K562 (cell line): Measurements from ENCODE around the gene DBNDD1. TPM values are rescaled to one million over a fixed set of nuclear protein-coding genes. Genes with fewer than 3 reads are reported as not detected.
A peak's percentile ranks its signal among the peaks of the same experiment; 100 is the strongest.

Experiments
- ATAC-seq: fragments of 200-7000 bp; cut with Tn5 transposase; 3 replicates; pipeline ENCODE4 v1.9.1; 2020; ENCODE audit warnings: moderate library complexity
- BruUV-seq: library from RNA; stranded (reverse); fragments of 400-500 nt; replicated peaks from 2 replicates; lab custom pipeline; 2021; lab: Mats Ljungman, UMichigan
- CTCF ChIA-PET: fragments of 300-600 bp; formaldehyde crosslinking; extraction: SDS; loops from one replicate; lab custom pipeline; 2021; ENCODE audit warnings: low intra/inter-chr PET ratio; lab: Yijun Ruan, JAX
- POLR2A ChIA-PET: fragments of 300-600, 350-650 bp; sonication (Branson Sonifier 250); formaldehyde crosslinking; extraction: SDS; loops from one replicate; lab custom pipeline; 2021; ENCODE audit warnings: antibody characterized with exemption, inconsistent platforms; lab: Yijun Ruan, JAX
- DNase-seq, 4 experiments: peaks; one replicate each; pipeline versions ENCODE4 v3.0.0 to v3.0.0-alpha.2; 2011 to 2018; ENCODE audit warnings: low spot score in 3 of 4, mixed read lengths in 3 of 4; ENCODE audit errors: extremely low read depth in 1 of 4
- FAIRE-seq: peaks from 2 replicates; lab custom pipeline; 2011; peaks lifted over from hg19 to GRCh38; lab: Jason Lieb, UNC
- H2AFZ ChIP-seq: 2 replicates; pipeline ENCODE4 v1.6.0; 2011; ENCODE audit warnings: low read depth, low read length, control low read depth, inconsistent platforms
- H3K27ac ChIP-seq: fragments of 200-600 bp; 3 replicates; pipeline ENCODE4 v1.8.0; 2011; ENCODE audit warnings: low read depth, mild to moderate bottlenecking, control low read depth, inconsistent platforms, low read length, moderate library complexity, mixed read lengths; ENCODE audit errors: extremely low read depth
- H3K27me3 ChIP-seq, 2 experiments: fragments of 300-600 bp in 1 of 2; 2 replicates in 1 of 2; 3 replicates in 1 of 2; pipeline versions ENCODE4 v1.6.0 to v1.8.0; 2011; ENCODE audit warnings: inconsistent platforms in 2 of 2, low read length in 2 of 2, mild to moderate bottlenecking in 1 of 2, mixed read lengths in 1 of 2, moderate library complexity in 1 of 2; ENCODE audit not compliant: control insufficient read depth in 2 of 2, insufficient read depth in 2 of 2
- H3K36me3 ChIP-seq: fragments of 300-600 bp; 3 replicates; pipeline ENCODE4 v1.8.0; 2011; ENCODE audit warnings: mild to moderate bottlenecking, low read length, inconsistent platforms; ENCODE audit not compliant: control insufficient read depth, insufficient read depth
- H3K4me1 ChIP-seq, 2 experiments: fragments of 200-600 bp in 1 of 2; replicated peaks in 1 of 2; 2 replicates in 1 of 2; 3 replicates in 1 of 2; pipeline versions ENCODE4 v1.5.1 to v1.8.0; 2011; ENCODE audit warnings: inconsistent platforms in 2 of 2, low read length in 2 of 2, mild to moderate bottlenecking in 1 of 2, mixed read lengths in 1 of 2, moderate library complexity in 1 of 2; ENCODE audit not compliant: control insufficient read depth in 2 of 2, insufficient read depth in 2 of 2
- H3K4me2 ChIP-seq: 2 replicates; pipeline ENCODE4 v1.6.1; 2011; ENCODE audit warnings: low read length, control low read depth, inconsistent platforms, mixed read lengths; ENCODE audit not compliant: insufficient read depth
- H3K4me3 ChIP-seq: fragments of 200-600 bp; sonication (generic), shearing (Covaris generic); 2 replicates; pipeline ENCODE4 v1.5.1; 2016; ENCODE audit warnings: control low read depth, inconsistent platforms
- H3K79me2 ChIP-seq: fragments of 200-600 bp; 3 replicates; pipeline ENCODE4 v1.8.0; 2011; ENCODE audit warnings: low read length, inconsistent platforms; ENCODE audit not compliant: control insufficient read depth, insufficient read depth
- H3K9ac ChIP-seq, 2 experiments: 2 replicates each; pipeline versions ENCODE4 v1.6.0 to v1.6.1; 2011; ENCODE audit warnings: low read depth in 2 of 2, low read length in 2 of 2, control low read depth in 1 of 2, inconsistent platforms in 1 of 2, mild to moderate bottlenecking in 1 of 2, mixed read lengths in 1 of 2; ENCODE audit not compliant: insufficient read depth in 1 of 2
- H3K9me1 ChIP-seq: one replicate; pipeline ENCODE4 v1.6.0; 2011; ENCODE audit warnings: inconsistent platforms, mild to moderate bottlenecking, low read length, moderate library complexity; ENCODE audit not compliant: control insufficient read depth, insufficient read depth
- H3K9me3 ChIP-seq: replicated peaks from 2 replicates; pipeline ENCODE4 v1.5.1; 2011; ENCODE audit warnings: low read depth, low read length, inconsistent platforms; ENCODE audit not compliant: control insufficient read depth, insufficient read depth
- H4K20me1 ChIP-seq: replicated peaks from 2 replicates; pipeline ENCODE4 v1.6.1; 2011; ENCODE audit warnings: low read length, inconsistent platforms, mixed read lengths; ENCODE audit not compliant: control insufficient read depth, insufficient read depth
- PHF20 ChIP-seq: fragments of 450-650 bp; IDR thresholded peaks from 2 replicates; pipeline ENCODE4 v1.6.1; 2018; ENCODE audit not compliant: partially characterized antibody
- RBFOX2 ChIP-seq: fragments of 200-400 bp; formaldehyde crosslinking; IDR thresholded peaks from 2 replicates; pipeline ENCODE4 v1.6.1; 2017; ENCODE audit warnings: low read depth, mild to moderate bottlenecking, low read length, moderate library complexity
- TCFL5 ChIP-seq: fragments of 250-450 bp; sonication (Bioruptor Pico); conservative IDR thresholded peaks from 2 replicates; pipeline ENCODE4 v1.6.1; 2021; ENCODE audit warnings: mild to moderate bottlenecking, moderate library complexity, matching md5 sums
- ZNF77 ChIP-seq: fragments of 250-450 bp; sonication (Bioruptor Pico); IDR thresholded peaks from 2 replicates; pipeline ENCODE4 v1.5.0; 2020
- WGBS: fragments of 100-300 bp; shearing (Covaris generic); methylation state at CpG from one replicate; pipeline ENCODE4 v1.1.6; 2016; ENCODE audit warnings: low coverage, mixed read lengths; ENCODE audit not compliant: insufficient coverage; ENCODE audit errors: missing lambda C conversion rate; 5-methylcytosine and 5-hydroxymethylcytosine counted together
- in situ Hi-C: fragments of 300-500 bp; cut with MboI; formaldehyde crosslinking; loops from 4 replicates; pipeline ENCODE4 v1.15.0; 2018; ENCODE audit warnings: inconsistent platforms, mixed read lengths
- intact Hi-C: fragments of 100-400 bp; cut with micrococcal nuclease; formaldehyde crosslinking; loops from 2 replicates; pipeline ENCODE4 v1.14.2; 2022
- polyA plus RNA-seq, 8 experiments: library from polyadenylated mRNA; depleted of rRNA in 4 of 8; stranded (reverse) in 5 of 8; unstranded in 3 of 8; fragments of >200 nt; fragmentation: Nextera tagmentation in 2 of 8; fragmentation: Illumina TruSeq in 1 of 8; extraction: Ambion mirVana in 2 of 8; extraction: Trizol in 1 of 8; gene quantifications; 2 replicates each; pipeline versions ENCODE4 v1.2.1 to v1.2.3, GENCODE V29; 2011 to 2014; ENCODE audit warnings: inconsistent platforms in 1 of 8, missing spikeins in 1 of 8
- total RNA-seq, 7 experiments: library from RNA; depleted of rRNA in 6 of 7; stranded (reverse); fragments of >200 nt in 6 of 7; fragmentation: Illumina TruSeq in 2 of 7; extraction: Trizol in 2 of 7; gene quantifications; 2 replicates each; pipeline versions ENCODE4 v1.2.1 to v1.2.3, GENCODE V29; 2011 to 2021; ENCODE audit warnings: low replicate concordance in 1 of 7
- TF ChIP-seq, protein P1 (sequence below): fragments of 250-450 bp; sonication (Bioruptor Pico); IDR thresholded peaks from 2 replicates; pipeline ENCODE4 v1.5.0; 2021

The DBNDD1 gene
- total and polyA plus RNA-seq, 9 of the 15 experiments (the other 6 are each of a cell fraction or from before 2014, with no cell fraction given) = 0.55 to 13.0 (median 5.8) TPM

DNA sequence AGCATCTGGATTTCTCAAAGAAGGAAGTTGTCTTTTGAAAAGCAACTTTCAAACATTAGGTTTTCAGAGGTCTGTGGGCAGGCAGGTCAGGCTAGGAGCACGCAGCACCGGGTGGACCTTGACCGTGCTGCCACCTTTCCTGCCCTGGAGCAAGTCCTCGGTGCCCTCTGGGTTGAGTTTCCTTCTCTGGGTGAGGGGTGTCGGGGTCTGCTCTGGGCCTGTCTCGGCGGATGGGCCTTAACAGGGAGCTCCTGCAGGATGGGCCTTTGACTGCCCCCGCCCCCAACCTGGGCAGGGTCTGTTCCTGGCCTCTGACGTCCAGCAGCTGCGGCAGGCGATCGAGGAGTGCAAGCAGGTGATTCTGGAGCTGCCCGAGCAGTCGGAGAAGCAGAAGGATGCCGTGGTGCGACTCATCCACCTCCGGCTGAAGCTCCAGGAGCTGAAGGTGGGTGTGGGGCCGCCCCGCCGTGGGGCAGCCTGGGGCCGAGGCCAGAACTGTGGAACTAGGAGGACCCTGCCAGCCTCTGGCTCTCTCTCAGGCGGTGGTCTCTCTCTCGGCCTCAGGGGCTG lies 62.0 kb downstream of the DBNDD1 start:
- peaks cover 65% of the 10 kb centered on the region for H3K36me3 ChIP-seq
- intact Hi-C loops (no loop called here), in situ Hi-C loops (no loop called here)
- no peaks in the 10 kb centered on the region for H3K27me3 ChIP-seq
- FAIRE-seq = no peak
- H3K79me2 ChIP-seq = no peaks in the 10 kb centered on the region
- H2AFZ ChIP-seq = no peak overlapping the region
- TF ChIP-seq ZNF77 (CRISPR knock-in tag) = no peak
- 0 out of 2 replicates have a peak, but pooled peaks have one; percentile 28 for TF ChIP-seq RBFOX2
- TF ChIP-seq, protein P1, sequence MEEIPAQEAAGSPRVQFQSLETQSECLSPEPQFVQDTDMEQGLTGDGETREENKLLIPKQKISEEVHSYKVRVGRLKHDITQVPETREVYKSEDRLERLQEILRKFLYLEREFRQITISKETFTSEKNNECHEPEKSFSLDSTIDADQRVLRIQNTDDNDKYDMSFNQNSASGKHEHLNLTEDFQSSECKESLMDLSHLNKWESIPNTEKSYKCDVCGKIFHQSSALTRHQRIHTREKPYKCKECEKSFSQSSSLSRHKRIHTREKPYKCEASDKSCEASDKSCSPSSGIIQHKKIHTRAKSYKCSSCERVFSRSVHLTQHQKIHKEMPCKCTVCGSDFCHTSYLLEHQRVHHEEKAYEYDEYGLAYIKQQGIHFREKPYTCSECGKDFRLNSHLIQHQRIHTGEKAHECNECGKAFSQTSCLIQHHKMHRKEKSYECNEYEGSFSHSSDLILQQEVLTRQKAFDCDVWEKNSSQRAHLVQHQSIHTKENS (CRISPR knock-in tag) = no peak
- no peak for TF ChIP-seq TCFL5 (CRISPR knock-in tag)
- no peak for TF ChIP-seq PHF20
- H3K9me3 ChIP-seq = no peaks in the 10 kb centered on the region
- BruUV-seq = no TSS peak
- ChIA-PET POLR2A (no interaction called here), CTCF (no interaction called here)
- H3K4me2 ChIP-seq = no peak overlapping the region
- no peak for ATAC-seq
- H3K9ac ChIP-seq = no peak overlapping the region
- no peak for DNase-seq
- H3K27ac ChIP-seq = no peak overlapping the region
- peaks cover 3% of the 10 kb centered on the region for H3K9me1 ChIP-seq
- no peaks in the 10 kb centered on the region for H4K20me1 ChIP-seq
- WGBS = 93% methylated on average over 20 of the region's 23 CpGs
- peaks cover 0 to 25% of the 10 kb centered on the region in 2 experiments; a peak in 2 of 5 replicates for H3K4me1 ChIP-seq
- H3K4me3 ChIP-seq = no peak overlapping the region
